COR-L47 (cell line): ENCODE data around the gene PDSS2.
"Not testable (repeated sequence)": the region's sequence is repeated elsewhere in the genome, so short reads cannot be mapped to it uniquely, and the experiment has no call there.

Source experiments
- DNase-seq: peaks from one replicate; lab custom pipeline; 2025; lab: John Stamatoyannopoulos, UW

Gene PDSS2

DNA sequence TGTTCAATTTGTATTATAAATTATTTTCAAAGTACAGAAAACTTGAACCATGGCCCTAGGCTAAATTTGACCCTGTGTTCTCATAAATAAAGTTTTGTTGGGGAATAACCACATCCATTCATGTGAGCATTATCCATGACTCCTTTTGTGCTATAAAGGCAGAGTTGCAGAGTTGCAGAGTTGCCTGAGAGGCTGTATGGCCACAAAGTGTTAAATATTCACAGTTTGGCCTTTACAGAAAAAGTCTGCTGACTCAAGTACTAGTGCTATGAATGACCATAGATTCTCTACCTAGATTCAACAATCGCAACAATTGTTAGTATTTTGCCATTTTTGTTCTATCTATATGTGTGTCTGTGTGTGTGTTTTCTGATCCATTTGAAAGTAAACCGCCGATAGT lies 297.8 kb downstream of the PDSS2 start:
- DNase-seq = no peak

GRCh38 chr6:107156617-107157016 lies 302.7 kb downstream of the PDSS2 start:
- no peak for DNase-seq

DNA sequence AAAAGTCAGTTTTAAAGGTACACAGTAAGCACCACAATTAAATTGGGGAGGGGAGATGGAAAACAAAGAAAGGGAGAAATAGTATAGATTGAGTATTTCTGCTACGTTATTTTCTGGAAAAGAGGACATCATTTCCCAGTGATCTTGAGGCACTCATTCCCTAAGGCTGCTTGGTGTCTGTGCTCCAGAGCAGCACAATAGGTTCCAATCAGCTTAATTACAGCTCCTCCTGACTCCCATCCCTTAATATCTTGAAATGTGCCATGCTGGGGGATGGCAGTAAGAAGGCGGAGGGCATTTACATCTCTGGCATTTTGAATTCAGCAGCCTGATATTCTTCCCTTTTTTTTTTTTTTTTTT lies 304.6 kb downstream of the PDSS2 start:
- no peak for DNase-seq

DNA sequence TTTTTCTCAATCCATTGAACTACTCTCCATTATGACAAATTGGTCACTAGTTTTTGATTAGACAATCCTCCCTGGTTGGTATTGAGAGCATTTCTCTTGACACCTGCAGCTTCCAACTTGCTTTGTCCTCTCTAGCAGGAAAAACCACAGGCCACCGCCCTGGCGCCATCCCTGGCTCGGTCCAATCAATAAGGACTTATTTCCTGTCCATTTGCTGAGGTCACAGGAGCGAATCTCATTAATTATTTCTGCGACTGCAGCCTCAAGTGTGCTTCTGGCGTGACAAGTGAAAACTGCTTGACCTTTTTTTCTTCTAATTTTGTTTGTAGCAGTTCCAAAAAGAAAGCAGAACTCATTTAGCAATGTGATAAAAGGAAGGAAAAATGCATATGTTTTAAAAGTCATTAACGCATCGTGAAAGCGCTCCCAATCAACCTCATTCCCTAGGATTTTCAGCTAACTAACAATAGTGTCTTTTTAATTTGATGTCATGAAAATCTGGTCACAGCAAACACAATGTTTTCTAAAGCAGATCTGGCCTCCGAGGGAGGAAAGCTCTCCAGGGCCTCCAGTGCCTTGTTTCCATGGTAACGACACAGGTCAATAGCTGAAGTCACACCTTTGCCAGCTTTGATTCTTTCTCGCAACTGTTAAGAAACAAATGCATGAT lies 305.1 kb downstream of the PDSS2 start:
- DNase-seq = peak; percentile 29

- DNase-seq = no peak
These were observed 306.5 kb downstream of the PDSS2 start for GRCh38 chr6:107152638-107153430.

GRCh38 chr6:107144666-107145065 lies 314.7 kb downstream of the PDSS2 start:
- no peak for DNase-seq

DNA sequence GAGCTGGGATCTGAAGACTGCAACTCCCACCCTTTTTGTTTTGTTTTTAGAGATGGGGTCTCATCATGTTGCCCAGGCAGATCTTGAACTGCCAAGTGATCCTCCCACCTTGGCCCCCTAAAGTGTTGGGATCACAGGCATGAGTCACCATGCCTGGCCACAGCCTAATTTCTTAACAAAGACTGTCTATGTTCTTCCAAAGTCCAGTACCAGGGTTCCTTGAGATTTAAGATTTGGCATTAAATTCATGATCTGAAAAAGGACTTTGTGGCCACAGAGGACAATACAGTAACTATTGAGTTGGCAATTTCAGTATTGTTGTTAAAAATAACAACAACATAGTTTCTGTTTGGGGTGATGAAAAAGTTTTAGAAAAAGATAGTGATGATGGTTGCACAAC lies 315.4 kb downstream of the PDSS2 start:
- DNase-seq = no peak

GRCh38 chr6:107140581-107140980 lies 318.8 kb downstream of the PDSS2 start:
- DNase-seq = no peak

DNA sequence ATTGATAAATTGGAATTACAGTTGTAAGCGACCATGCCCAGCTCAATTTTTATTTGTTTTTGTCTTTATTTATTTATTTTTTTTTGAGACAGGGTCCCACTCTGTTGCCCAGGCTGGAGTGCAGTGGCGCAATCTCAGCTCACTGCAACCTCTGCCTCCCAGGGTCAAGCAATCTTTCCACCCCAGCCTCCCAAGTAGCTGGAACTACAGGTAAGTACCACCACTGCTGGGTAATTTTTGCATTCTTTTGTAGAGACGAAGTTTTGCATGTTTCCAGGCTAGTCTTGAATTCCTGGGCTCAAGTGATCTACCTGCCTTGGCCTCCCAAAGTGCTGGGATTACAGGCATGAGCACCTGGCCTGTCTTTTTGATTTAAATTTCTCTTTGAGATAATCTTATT lies 323.0 kb downstream of the PDSS2 start:
- not testable (repeated sequence) for DNase-seq

- not testable (repeated sequence) for DNase-seq
These were observed 324.2 kb downstream of the PDSS2 start for GRCh38 chr6:107135048-107135680.

GRCh38 chr6:107132330-107132954 lies 326.9 kb downstream of the PDSS2 start:
- no peak for DNase-seq

DNA sequence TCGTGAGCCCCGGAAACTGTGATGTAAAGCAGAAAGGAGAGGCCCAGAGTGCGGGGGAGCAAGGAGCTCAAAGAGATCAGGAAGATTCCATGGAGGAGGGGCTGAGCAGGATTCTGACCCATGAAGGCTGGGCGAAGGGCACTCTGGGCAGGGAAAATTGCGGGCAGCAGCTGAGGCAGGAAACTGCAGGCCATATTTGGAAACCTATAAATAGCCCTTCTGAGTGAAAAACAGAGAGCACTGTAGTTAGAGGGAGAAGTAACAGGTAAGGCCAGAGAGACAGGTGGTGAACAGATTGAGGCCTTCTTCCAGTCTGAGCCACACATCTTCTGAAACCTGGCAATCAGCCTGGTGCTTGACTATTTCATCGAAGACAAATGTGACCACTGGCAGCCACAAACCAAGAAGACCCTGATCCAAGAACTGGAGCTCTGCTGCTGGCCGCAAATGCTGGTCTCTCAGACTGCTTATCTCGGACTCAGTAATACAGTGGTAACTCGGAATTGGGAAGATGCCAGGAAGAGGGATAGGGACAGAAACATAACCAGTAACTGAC lies 329.9 kb downstream of the PDSS2 start:
- no peak for DNase-seq

DNA sequence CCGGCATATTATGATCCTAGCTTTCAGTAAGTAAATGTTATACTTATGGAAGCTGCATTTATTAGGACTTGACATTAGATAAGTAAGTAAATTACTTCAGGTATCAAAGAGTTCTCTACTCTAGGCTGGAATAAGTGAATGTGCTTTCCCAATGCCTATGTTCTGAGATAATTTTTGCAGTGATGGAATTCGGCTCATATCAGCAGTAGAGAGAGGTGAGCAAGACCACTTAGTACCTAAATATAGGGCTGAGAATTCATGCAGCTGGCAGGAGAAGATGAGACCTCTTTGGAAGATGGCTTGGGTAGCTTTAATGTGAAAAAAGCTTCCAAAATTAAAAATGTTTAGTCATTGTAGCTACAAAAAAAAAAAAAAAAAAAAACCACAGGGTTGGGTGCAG lies 330.8 kb downstream of the PDSS2 start:
- DNase-seq = no peak

DNA sequence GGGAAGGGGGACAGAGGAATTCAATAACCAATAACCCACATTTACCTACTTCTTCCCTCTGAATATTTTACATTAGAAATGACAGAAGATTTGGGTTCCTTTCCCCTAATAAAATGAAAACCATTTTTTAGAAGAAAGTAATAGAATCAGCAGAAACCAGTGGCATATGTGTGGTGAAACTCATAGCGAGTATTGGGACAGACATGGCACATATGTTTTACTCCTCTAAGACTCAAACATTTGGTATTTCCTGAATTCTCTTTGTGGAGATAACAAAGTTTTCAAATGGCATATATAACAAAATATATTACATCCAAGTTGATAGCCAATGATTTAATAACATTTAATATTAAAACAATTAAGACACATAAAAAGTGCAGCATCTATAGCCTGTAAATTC lies 331.2 kb downstream of the PDSS2 start:
- no peak for DNase-seq

DNA sequence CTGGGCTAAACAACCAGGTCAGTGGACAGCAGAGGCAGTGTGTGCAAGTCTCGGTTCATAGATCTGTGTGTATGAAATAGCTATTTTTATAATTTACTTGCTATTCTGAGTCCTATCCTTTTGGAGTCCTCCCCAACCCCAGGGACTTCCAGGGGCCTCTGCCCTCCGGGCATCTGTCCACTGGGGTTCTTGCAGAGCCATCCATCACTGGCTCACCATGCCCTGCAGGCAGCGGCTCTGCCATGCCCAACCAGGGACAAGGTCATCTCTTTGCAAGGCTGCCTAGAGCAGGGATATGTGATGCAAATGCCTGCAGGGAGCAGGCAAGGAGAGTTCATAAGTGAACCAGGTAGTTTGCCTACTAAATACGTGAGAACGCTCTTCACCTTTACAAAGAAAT lies 333.6 kb downstream of the PDSS2 start:
- DNase-seq = no peak

GRCh38 chr6:107124934-107125348 lies 334.4 kb downstream of the PDSS2 start:
- no peak for DNase-seq

DNA sequence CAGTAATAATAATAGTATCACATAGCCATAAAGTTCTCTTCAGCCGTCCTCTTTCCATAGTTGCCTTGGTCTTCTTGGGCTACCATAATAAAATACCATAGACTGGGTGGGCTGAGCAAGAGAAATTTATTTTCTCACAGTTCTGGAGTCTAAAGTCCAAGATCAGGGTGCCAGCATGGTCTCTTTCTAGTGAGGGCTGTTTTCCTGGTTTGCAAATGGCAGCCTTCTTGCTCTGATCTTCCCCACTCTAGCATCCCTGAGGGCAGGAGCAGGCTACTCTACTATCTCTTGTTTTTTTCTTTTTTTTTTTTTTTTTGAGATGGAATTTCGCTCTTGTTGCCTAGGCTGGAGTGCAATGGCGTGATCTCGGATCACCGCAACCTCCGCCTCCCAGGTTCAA lies 335.9 kb downstream of the PDSS2 start:
- DNase-seq = no peak

DNA sequence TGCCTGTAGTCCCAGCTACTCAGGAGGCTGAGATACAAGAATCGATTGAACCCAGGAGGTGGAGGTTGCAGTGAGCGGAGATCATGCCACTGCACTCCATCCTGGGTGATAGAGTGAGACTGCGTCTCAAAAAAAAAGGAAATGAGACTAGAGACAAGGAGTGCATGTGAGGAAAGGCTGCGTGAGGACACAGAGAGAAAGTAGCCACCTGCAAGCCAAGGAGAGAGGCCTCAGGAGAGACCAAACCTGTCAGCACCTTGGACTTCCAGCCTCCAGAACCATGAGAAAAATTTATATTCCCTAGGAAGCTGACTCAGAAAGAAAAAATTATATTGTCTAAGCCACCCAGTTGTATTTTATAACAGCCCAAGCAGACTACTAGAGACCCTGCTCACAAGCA lies 336.6 kb downstream of the PDSS2 start:
- no peak for DNase-seq

GRCh38 chr6:107121964-107122495 lies 337.3 kb downstream of the PDSS2 start:
- DNase-seq = no peak

DNA sequence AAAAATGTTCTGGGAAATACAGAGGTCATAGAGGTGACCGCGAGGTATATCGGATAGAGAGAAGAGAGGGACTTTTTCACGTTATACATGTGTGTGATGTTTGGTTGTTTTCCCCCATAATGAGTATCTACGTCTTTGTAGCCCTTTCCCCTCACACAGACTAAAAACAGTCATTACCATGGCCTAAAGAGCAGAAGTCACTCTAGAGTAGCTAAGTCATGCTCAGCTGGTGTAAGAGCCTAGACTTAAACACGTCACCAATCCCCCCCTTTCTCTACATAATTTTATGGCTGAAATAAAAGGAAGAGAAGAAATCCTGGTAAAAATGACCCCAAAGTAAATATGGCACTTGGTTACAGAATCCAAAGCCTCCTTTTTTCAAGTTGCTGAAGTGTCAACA lies 338.1 kb downstream of the PDSS2 start:
- no peak for DNase-seq

GRCh38 chr6:107120404-107120803 lies 339.0 kb downstream of the PDSS2 start:
- DNase-seq = no peak

DNA sequence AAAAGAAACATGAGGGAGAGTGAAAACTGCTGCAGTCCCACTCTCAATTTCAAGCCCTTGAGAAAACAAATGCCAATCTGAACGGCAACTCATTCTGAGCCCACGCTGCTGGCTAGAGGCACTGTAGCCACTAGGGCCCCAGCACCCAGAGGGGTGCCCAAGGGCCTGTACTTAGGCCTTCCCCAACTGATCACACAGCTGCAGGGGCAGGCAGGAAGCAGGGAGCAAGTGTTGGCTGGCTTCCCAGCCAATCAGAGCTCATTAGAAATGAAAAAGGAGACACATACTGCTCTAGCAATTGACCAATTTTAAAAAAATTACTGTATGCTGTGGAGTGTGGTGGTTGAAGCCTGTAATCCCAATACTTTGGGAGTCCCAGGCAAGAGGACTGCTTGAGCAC lies 340.4 kb downstream of the PDSS2 start:
- DNase-seq = no peak
